HCT116 (cell line): ENCODE results near the gene SEMA5B. TPM values are rescaled to one million over a fixed set of nuclear protein-coding genes. Genes with fewer than 3 reads are reported as not detected.

Experiments
- ATAC-seq: fragments of 200-7000 bp; cut with Tn5 transposase; 2 replicates; pipeline ENCODE4 v1.9.1; 2020; ENCODE audit warnings: mild to moderate bottlenecking, moderate library complexity
- BruUV-seq: library from RNA; stranded (reverse); fragments of 400-500 nt; replicated peaks from 2 replicates; lab custom pipeline; 2021; lab: Mats Ljungman, UMichigan
- CTCF ChIA-PET: fragments of 300-600 bp; sonication (Branson Sonifier 250); formaldehyde crosslinking; loops from one replicate; lab custom pipeline; 2021; ENCODE audit warnings: antibody characterized with exemption; lab: Charles Lee
- POLR2A ChIA-PET: fragments of 300-600, 350-600 bp; sonication (Branson Sonifier 250); formaldehyde crosslinking; loops from one replicate; lab custom pipeline; 2021; ENCODE audit warnings: antibody characterized with exemption; lab: Charles Lee
- RAD21 ChIA-PET, 2 experiments: fragments of 300-600 bp; sonication (Branson Sonifier 250); formaldehyde crosslinking; loops; one replicate each; lab custom pipeline; 2023; ENCODE audit warnings: low total read pairs in 2 of 2; ENCODE audit not compliant: uncharacterized antibody in 2 of 2, unreplicated experiment in 2 of 2, low non-redundant PET in 1 of 2; lab: Charles Lee
- DNase-seq: peaks from one replicate; pipeline ENCODE4 v3.0.0-alpha.2; 2010; ENCODE audit warnings: low read depth, low spot score
- H2AFZ ChIP-seq: fragments of 200-600 bp; shearing (Covaris generic), sonication (generic); 2 replicates; pipeline ENCODE4 v1.6.1; 2017; ENCODE audit warnings: low read depth, mixed run types, mixed read lengths, antibody characterized with exemption, low read length; ENCODE audit not compliant: poor library complexity, severe bottlenecking
- H3K27ac ChIP-seq: 2 replicates; pipeline ENCODE4 v1.5.1; 2012; ENCODE audit warnings: low read depth, low read length
- H3K27me3 ChIP-seq: fragments of 200-600 bp; sonication (generic); 2 replicates; pipeline ENCODE4 v1.6.1; 2016; ENCODE audit warnings: mixed run types, low read length, mixed read lengths; ENCODE audit not compliant: insufficient read depth
- H3K36me3 ChIP-seq, 2 experiments: fragments of 200-500 bp in 1 of 2; fragments of 200-600 bp in 1 of 2; sonication (Bioruptor generic) in 1 of 2; sonication (generic) in 1 of 2; 2 replicates each; pipeline versions ENCODE4 v1.5.1 to v1.6.1; 2014 to 2016; ENCODE audit warnings: low read length in 2 of 2, inconsistent platforms in 1 of 2, mixed read lengths in 1 of 2, mixed run types in 1 of 2; ENCODE audit not compliant: insufficient read depth in 2 of 2, control insufficient read depth in 1 of 2
- H3K4me1 ChIP-seq, 2 experiments: fragments of 200-600 bp in 1 of 2; sonication (generic) in 1 of 2; 2 replicates each; pipeline versions ENCODE4 v1.5.1 to v1.6.1; 2012 to 2017; ENCODE audit warnings: low read length in 2 of 2, inconsistent platforms in 1 of 2, mild to moderate bottlenecking in 1 of 2, mixed read lengths in 1 of 2, mixed run types in 1 of 2, moderate library complexity in 1 of 2; ENCODE audit not compliant: insufficient read depth in 2 of 2, control insufficient read depth in 1 of 2
- H3K4me2 ChIP-seq: fragments of 200-600 bp; sonication (generic); 2 replicates; pipeline ENCODE4 v1.6.1; 2017; ENCODE audit warnings: mixed run types, low read length, mixed read lengths
- H3K4me3 ChIP-seq, 2 experiments: fragments of 200-600 bp in 1 of 2; sonication (generic) in 1 of 2; replicated peaks in 1 of 2; 2 replicates each; pipeline ENCODE4 v1.5.1; 2011 to 2016; ENCODE audit warnings: low read length in 2 of 2, control low read depth in 1 of 2, low read depth in 1 of 2, mild to moderate bottlenecking in 1 of 2, mixed read lengths in 1 of 2, mixed run types in 1 of 2
- H3K79me2 ChIP-seq: fragments of 200-600 bp; sonication (generic); 2 replicates; pipeline ENCODE4 v1.6.1; 2017; ENCODE audit warnings: mild to moderate bottlenecking, mixed run types, low read length, moderate library complexity, mixed read lengths; ENCODE audit not compliant: insufficient read depth
- H3K9ac ChIP-seq: fragments of 200-600 bp; sonication (generic); 2 replicates; pipeline ENCODE4 v1.6.1; 2016; ENCODE audit warnings: low read length, mixed read lengths
- H3K9me2 ChIP-seq: fragments of 200-600 bp; sonication (generic), shearing (Covaris generic); 2 replicates; pipeline ENCODE4 v1.6.1; 2017; ENCODE audit warnings: mixed run types, mild to moderate bottlenecking, moderate library complexity; ENCODE audit not compliant: insufficient read depth
- H3K9me3 ChIP-seq, 2 experiments: fragments of 200-500 bp in 1 of 2; fragments of 200-600 bp in 1 of 2; sonication (Bioruptor generic) in 1 of 2; sonication (generic) in 1 of 2; 2 replicates each; pipeline ENCODE4 v1.6.1; 2014 to 2017; ENCODE audit warnings: low read length in 2 of 2, mixed read lengths in 2 of 2, inconsistent platforms in 1 of 2, low read depth in 1 of 2, mild to moderate bottlenecking in 1 of 2, mixed run types in 1 of 2, moderate library complexity in 1 of 2; ENCODE audit not compliant: control insufficient read depth in 1 of 2, insufficient read depth in 1 of 2
- H4K20me1 ChIP-seq: fragments of 200-600 bp; sonication (generic), shearing (Covaris generic); 2 replicates; pipeline ENCODE4 v1.6.1; 2017; ENCODE audit warnings: mixed run types, mild to moderate bottlenecking, moderate library complexity; ENCODE audit not compliant: insufficient read depth
- ATF3 ChIP-seq: IDR thresholded peaks from 2 replicates; pipeline ENCODE4 v1.6.1; 2012
- CEBPB ChIP-seq: IDR thresholded peaks from 2 replicates; pipeline ENCODE4 v1.6.1; 2012; ENCODE audit warnings: low read depth
- EGR1 ChIP-seq: IDR thresholded peaks from 2 replicates; pipeline ENCODE4 v1.6.1; 2012; ENCODE audit warnings: low read depth
- ELF1 ChIP-seq: IDR thresholded peaks from 2 replicates; pipeline ENCODE4 v1.6.1; 2012; ENCODE audit warnings: low read depth, borderline replicate concordance
- EZH2 ChIP-seq: fragments of 200-600 bp; sonication (generic); IDR thresholded peaks from 2 replicates; pipeline ENCODE4 v1.6.1; 2017; ENCODE audit warnings: antibody characterized with exemption, mixed run types
- JUND ChIP-seq: IDR thresholded peaks from 2 replicates; pipeline ENCODE4 v1.6.1; 2012
- POLR2A ChIP-seq: IDR thresholded peaks from 2 replicates; pipeline ENCODE4 v1.7.0; 2011; ENCODE audit warnings: borderline replicate concordance; ENCODE audit not compliant: insufficient read depth, insufficient read length; ENCODE audit errors: extremely low read depth
- POLR2AphosphoS5 ChIP-seq: IDR thresholded peaks from 2 replicates; pipeline ENCODE4 v1.6.1; 2011; ENCODE audit warnings: mild to moderate bottlenecking, low read depth, low read length, moderate library complexity
- REST ChIP-seq: IDR thresholded peaks from 2 replicates; pipeline ENCODE4 v1.6.1; 2012; ENCODE audit warnings: low read depth
- SIN3A ChIP-seq: IDR thresholded peaks from 2 replicates; pipeline ENCODE4 v1.6.1; 2012; ENCODE audit warnings: low read depth
- TCF7L2 ChIP-seq: IDR thresholded peaks from 2 replicates; pipeline ENCODE4 v1.7.0; 2011; ENCODE audit warnings: borderline replicate concordance, inconsistent platforms; ENCODE audit not compliant: insufficient read depth, insufficient read length; ENCODE audit errors: extremely low read depth
- YY1 ChIP-seq: IDR thresholded peaks from 2 replicates; pipeline ENCODE4 v1.6.1; 2011; ENCODE audit warnings: low read length, low read depth, moderate library complexity, mild to moderate bottlenecking; ENCODE audit not compliant: insufficient replicate concordance; ENCODE audit errors: extremely low read depth
- ZFX ChIP-seq: fragments of 450-650 bp; IDR thresholded peaks from 2 replicates; pipeline ENCODE4 v1.6.1; 2017
- ZNF274 ChIP-seq: fragments of 200-500 bp; sonication (Bioruptor generic); IDR thresholded peaks from 2 replicates; pipeline ENCODE4 v1.6.1; 2014; ENCODE audit warnings: mild to moderate bottlenecking, low read depth, low read length, inconsistent platforms
- intact Hi-C: fragments of 100-400 bp; cut with micrococcal nuclease; formaldehyde crosslinking; loops from 2 replicates; pipeline ENCODE4 v1.10.0; 2022
- total RNA-seq: library from RNA; stranded (reverse); gene quantifications from one replicate; pipeline ENCODE4 v1.2.1, GENCODE V29; 2021; ENCODE audit not compliant: unreplicated experiment

The SEMA5B gene
- total RNA-seq, 1 experiment from 2014 or later: 0.15 TPM

- RAD21 ChIA-PET: no interaction called here
- DNase-seq (no peak), ATAC-seq (no peak)
- CTCF ChIA-PET: no interaction called here
- POLR2A ChIA-PET: no interaction called here
- TF ChIP-seq POLR2A (no peak), ZNF274 (no peak), CEBPB (no peak), YY1 (no peak), ELF1 (no peak), POLR2AphosphoS5 (no peak), REST (no peak), JUND (no peak), ATF3 (no peak), EGR1 (no peak), SIN3A (no peak), EZH2 (no peak), TCF7L2 (no peak), ZFX (no peak)
- Histone ChIP-seq H2AFZ (no peak overlapping the region), H3K27ac (no peak overlapping the region), H3K27me3 (no peaks in the 10 kb centered on the region), H3K9me2 (no peaks in the 10 kb centered on the region), H3K4me1 (no peaks in the 10 kb centered on the region), H3K9me3 (no peaks in the 10 kb centered on the region), H4K20me1 (no peaks in the 10 kb centered on the region), H3K9ac (no peak overlapping the region), H3K36me3 (no peaks in the 10 kb centered on the region), H3K4me2 (no peak overlapping the region), H3K79me2 (no peaks in the 10 kb centered on the region), H3K4me3 (no peak overlapping the region)
- BruUV-seq: no TSS peak
- intact Hi-C loops: no loop called here
Measured at GRCh38 chr3:122936335-122936734, 91.2 kb downstream of the SEMA5B start.
